ENCODE data around the gene PRPF19.

The PRPF19 gene

DNA sequence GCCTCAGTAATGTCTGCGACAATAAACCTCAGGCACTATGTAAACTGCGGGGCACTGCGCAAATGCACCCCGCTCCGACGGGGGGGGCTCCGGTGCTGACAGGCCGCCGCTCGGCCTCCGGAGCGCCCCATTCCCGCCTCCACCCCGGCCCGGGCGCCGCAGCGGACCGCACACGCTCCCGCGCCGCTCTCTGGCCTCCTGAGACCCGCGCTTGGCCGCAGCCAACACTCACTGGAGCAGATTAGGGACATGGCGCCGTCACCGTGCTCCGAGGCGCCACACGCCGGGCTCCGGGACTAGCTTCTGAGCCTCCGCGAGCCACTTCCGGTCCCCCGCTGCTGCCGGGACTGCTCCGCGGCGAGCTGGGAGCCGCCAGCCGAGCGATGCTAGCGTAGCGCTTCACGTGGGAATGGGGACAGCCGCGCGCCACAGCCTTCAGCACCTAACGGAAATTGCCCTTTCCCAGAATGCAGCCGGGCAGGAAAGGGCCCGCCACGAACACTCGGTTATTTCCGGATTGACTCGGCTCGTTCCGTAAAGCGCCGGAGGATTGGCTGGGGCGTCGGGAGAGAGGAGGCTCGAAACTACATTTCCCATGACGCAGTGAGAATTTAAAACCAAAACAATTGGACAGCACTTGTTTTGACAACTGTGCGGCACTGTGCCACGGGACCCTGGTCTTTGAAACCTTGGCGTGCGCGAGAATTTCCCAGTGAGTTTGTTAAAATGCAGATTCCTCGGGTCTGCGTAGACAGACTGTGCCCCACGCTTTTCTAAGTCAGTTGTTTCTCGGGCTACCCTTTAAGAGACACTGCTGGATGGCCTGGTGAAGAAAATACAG lies at the start of gene PRPF19:
Gene PRPF19 (minus strand): TSS at position 454 of the 841 bp plus-strand sequence. CDS start 203 bp downstream, at position 251.
- peak in 1 of 2 experiments; percentile 94 for DNase-seq

DNA sequence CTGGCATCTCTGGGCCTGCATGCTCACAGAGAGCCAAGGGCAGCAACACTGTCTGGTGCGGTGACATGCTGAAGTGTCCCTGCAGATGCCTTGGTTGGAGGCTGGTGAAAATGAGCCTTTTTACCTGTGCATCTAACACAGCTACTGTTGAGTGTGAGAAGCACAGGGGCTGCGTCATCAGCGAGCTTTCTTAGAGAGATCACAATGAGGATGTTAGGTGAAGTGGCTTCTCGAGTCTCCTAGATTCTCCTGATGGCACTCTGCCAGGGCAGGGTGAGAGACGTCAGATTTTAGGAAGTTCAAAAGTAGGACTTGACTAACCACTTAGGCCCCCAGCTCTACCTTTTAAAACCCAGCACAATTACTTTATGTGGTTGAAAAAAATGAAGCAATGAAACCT lies 49.2 kb upstream of the PRPF19 start:
- DNase-seq = no peak

DNA sequence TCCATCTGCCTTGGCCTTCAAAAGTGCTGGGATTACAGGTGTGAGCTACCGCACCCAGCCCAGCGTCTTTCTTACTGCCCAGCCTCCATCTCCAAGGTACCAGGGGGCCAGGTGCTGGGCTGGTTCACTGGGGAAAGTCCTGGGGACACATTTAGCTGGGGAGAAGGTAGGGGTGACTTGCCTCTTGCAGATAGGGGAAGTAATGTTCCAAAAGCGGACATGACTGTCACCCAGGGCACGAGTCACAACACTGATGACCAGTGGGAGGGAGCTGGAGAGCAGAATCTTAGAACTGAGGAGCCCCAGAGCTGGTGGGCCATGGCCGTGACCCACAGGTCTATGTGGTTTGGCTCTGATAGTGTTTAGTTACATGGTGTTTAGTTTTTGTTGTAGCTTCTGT lies 48.0 kb upstream of the PRPF19 start:
- no peak for DNase-seq

DNA sequence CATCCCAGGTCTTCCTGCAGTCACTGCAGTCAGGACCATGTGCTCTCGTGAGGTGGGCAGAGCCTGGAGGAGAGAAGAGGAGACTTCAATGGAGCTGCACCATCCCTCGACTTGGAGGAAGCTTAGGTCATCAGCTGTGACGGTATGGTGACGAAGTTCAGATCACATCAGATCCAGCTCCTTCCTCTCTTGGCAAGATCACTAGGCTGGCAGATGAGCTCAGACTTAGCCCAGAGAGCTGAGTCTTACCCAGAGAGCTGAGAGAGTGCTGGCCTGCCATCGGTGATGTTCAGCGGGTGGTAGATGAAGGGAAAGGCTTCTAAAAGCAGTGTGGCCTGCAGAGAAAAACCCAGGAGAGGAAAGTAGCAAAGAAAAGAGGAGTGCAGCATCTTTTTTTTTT lies 47.4 kb upstream of the PRPF19 start:
- DNase-seq = no peak

DNA sequence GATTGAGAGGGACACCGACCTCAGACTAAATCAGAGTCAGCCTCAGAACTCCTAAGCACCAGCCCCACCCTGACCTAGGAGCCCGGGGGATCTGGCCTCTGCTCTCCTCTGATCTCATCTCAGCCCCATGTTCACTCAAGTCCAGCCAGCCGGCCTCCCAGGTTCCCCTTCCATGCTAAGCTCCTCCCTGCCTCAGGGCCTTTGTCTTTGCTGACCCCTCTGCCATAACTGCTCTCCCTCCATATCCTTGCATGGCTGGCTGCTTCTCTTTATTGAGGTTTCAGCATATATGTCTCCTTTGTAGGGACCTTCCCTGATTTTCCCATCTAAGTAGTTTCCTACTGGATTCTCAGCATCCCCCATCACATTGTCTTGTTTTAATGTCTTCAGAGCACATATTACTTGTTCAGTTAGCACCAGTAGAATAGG lies 46.4 kb upstream of the PRPF19 start:
- no peak for DNase-seq

DNA sequence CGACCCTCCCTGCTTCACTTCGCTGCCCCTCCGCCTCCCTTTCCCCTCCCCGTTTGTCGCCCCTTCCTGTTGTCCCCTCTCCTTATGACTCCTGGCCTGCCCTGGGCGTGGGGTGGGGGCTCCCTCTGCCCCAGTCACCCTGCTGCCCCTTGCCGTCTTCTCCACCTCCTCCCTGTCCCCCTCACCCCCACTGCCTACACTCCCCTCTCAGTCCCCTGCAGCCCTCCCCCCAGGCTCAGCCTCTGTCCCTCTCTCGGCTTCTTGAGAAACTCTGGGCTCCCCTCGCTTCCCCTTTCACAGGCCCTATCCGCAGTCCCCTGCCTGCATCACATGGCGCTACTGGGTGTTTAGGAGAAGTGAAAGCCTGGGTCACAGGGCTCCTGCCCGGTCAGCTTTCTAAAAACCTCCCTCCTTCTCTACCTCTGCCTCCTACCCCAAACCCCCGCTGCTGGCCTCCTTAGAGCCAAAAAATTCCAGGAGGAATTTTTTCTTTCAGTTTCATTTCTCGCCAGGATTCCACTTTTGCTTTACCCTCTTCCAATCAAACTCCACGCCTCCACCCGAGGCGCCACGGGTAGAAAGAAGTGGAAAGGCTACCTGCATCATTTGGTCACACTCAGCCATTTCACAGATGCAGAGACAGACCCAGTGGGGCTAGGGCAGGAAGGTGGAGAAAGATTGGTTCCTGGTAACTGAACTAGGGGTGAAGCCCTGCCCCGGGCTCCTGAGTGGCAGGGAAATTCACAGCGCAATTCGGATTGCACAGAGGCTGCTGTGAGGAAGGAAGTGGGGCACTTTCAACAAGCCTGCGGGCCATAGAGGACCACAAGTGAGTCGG lies 45.7 kb upstream of the PRPF19 start, which contains the start of gene SLC15A3:
Gene SLC15A3 (minus strand): TSS at position 273 of the 838 bp plus-strand sequence. CDS start 625 bp downstream, outside the sequence.
- DNase-seq = no peak

DNA sequence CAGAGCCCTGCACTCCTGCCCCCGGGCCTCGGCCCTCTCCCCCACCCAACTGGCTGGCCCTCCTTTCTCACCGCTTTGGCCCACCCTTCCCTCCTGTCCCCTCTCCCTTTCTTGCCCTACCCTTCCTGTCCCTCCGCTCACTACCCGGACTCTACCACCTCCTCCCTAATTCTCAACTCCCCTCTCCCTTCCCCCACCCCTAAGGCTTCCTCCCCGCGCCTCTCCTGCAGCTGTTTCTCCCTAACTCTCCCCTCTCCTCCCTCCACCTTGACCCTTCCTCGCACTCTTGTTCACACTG lies 45.2 kb upstream of the PRPF19 start:
- no peak for DNase-seq

DNA sequence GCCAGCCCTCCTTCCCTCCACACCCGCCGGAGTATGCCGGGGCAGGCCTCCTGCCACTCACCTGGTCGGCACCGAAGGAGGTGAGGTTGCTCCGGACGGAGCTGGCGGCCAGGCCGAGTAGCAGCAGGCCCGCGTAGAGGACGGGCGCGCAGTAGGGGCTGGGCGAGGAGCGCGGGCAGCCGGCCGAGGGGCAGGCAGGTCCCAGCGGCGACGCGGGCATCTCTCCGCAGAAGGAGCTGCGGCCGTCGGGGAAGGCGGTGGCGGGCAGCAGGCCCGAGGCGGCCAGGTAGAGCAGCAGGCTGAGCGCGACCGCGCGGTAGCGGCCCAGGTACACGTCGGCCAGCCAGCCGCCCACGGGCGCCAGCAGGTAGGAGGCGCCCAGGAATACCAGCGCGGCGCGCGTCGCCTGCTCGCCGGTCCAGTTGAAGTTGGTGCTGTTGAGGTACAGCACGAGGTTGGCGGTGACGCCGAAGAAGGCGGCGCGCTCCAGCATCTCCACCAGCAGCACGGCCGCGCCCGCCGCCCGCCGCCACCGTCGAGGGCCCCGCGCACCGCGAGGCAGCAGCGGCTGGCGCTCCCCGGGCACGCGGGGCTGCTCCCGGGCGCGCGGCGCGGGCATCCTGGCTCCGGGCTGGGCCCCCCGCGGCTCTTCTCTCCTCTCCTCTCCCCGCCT lies 44.7 kb upstream of the PRPF19 start:
- DNase-seq = no peak

DNA sequence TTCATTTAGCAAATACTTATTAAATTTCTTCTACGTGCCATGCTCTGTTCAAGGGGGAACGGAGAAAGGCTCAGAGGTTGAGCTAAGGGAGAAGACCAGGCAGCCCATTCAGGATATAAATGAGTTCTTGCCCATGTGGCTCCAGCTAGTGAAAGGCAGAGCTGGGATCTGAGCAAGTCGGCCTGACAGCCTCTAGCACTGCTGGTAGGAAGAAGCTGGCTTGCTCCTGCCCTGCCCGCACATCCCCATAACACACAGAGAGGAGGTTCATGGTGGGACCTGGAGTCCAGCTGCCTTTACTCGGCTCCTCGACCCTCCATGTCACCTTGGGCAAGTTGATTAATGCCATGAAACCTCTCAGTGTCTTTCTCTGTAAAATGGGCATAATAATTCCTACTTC lies 43.6 kb upstream of the PRPF19 start:
- no peak for DNase-seq

DNA sequence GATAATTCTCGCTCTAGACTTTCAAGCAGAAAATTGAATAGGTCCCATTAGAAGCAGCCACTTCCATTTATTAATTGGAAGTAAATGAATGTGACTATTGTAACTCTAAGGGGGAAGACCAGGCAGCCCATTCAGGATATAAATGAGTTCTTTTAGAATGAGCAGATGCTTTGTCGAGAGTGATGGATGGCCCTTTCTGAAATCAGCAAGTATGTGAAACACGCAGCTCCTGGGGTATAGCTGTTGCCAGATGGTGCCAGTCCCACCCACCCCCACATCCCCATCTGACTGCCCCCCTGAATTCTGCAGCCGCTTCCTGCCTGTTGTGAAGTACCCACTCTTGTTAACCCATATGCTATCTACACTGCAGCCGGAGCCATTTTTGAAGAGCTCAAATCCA lies 41.9 kb upstream of the PRPF19 start:
- no peak for DNase-seq

DNA sequence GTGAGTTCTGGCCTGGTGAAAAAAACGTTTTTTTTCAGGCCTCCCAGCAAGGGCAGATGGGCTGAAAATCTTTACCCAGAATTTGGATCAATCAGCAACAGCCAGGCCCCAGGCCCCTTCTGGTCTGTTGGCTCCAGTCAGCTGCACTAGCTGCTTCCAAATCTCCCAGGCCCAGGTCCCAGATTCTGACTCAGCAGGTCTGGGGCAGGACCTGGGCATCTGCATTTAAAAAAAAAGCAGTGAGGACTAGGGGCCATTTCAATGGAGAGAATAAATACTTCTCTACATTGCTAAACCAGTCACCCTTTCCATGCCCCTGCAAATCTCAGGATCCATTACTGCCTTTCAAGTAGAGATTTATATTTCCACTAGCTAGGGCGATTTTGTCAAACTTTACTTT lies 41.3 kb upstream of the PRPF19 start:
- no peak for DNase-seq

DNA sequence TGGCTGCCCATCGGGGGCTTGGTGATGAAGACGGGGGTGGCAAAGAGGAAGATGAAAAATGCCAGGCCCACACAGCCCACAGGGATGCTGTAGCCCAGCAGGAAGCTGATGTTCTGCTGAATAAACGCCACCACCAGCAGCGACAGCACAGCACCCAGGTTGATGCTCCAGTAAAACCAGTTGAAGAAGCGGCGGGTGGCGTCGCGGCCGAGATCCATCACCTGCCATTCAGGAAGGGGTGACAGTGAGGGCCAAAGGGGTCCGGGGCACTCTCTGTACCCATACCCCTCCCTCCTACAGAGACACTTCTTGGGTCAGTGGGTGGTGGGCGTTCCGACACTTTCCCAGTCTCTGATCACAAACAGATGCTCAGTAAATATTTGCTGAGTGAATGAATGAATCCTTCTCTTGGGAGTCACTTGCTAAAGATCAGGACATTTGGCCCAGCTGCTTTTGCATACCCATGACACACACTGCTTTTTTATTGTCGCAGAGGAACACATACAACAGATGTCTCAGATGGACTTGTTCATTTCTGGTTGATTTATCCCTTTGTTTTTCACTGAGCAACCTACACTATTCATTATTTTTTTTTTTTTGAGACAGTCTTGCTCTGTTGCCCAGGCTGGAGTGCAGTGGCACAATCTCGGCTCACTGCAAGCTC lies 40.3 kb upstream of the PRPF19 start:
- DNase-seq = no peak

DNA sequence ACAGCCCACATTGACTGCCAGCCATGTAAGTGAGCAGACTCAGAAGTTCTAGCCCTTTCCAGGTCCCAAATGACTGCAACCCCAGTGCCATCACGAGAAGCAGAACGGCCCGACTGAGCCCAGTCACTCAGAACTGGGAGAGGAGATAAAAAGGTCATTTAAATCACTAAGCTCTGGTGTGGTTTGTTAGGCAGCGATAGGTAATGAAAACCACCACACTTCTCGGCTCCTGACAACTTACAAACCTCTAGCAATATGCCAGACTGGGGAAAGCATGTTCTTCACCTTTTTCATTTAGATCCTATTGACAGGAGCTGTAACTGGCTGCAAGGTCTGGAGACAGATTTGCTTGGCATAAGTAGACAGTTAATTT lies 38.9 kb upstream of the PRPF19 start:
- no peak for DNase-seq

DNA sequence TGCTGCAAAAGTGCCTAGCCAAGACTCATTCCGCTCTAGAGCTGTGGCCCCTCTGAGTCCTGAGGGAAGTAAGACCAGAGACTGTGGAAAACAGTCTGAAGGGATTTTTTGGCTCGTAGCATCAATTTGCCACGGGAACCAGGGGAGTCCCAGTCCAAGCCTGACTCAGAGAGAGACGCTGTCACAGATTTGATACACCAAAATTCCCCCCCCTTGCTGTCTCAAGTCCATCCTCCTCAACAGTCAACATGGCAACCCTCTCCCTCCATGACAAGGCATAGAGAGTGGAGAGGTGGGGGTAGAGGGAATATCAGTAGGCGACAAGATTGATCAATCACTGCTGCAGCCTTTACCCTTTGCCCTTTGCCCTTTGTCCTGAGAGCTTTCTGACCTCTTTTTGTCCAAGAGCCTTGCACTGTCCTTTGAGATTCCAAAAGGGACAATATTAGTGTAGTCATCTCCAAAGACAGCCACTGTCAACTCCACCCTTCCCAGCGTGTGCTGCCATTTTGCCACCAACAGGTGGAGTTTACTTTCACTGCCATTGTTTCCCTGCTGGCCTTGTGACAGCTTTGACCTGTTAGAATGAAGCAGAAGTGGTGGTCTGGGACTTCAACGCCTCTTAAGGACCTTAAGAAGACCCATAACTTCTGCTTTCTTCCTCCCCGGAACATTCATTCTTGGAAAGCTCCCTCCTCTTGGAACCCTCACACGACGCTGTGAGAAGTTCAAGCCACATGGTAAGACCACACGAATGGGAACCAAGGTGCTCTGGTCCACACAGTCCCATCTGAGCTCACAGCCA lies 38.3 kb upstream of the PRPF19 start:
- DNase-seq = no peak

DNA sequence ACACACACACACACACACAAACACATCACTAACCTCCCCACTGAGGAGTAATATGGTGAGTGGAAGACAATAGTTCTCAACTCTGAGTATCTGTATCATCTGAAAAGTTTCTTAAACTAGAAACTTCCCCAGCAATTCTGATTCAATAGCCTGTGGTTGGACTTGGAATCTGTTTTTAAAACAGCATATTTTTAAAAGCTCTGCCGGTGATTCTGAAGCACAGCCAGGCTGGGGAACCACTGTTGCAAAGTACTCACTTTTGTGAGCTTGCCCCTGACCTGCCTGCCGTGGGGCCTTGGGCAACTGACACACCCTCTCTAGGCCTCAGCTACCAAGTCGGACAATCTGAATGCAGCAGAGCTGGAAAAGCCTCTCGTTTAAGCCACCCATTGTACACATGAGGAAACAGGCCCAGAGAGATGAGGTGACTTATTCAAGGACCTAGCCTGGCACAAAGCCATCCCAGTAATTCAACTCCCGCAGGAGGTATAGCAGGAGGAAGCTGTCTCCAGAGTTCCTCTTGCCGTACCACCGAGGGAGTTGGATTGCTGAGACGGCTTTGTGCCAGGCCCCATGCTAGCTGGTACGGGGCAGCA lies 36.7 kb upstream of the PRPF19 start:
- DNase-seq = no peak

DNA sequence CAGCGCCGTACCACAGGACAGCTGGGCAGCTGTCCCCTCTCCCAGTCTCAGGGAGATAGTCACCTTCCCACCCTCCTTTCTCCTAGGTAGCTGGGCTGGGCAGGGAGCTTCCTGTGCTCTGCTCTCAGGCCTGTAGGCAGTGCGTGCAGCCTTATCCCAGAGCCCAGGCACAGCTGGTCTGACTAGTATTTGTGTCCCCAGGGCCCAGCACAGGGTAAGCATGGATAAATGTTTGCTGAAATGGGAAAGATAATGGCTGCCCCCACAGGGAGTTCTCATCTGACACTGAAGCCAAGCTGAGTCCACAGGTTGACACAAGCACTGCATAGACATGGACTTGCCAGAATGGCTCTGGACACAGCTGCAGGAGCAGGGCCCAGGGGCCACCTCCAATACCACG lies 35.8 kb upstream of the PRPF19 start:
- no peak for DNase-seq

DNA sequence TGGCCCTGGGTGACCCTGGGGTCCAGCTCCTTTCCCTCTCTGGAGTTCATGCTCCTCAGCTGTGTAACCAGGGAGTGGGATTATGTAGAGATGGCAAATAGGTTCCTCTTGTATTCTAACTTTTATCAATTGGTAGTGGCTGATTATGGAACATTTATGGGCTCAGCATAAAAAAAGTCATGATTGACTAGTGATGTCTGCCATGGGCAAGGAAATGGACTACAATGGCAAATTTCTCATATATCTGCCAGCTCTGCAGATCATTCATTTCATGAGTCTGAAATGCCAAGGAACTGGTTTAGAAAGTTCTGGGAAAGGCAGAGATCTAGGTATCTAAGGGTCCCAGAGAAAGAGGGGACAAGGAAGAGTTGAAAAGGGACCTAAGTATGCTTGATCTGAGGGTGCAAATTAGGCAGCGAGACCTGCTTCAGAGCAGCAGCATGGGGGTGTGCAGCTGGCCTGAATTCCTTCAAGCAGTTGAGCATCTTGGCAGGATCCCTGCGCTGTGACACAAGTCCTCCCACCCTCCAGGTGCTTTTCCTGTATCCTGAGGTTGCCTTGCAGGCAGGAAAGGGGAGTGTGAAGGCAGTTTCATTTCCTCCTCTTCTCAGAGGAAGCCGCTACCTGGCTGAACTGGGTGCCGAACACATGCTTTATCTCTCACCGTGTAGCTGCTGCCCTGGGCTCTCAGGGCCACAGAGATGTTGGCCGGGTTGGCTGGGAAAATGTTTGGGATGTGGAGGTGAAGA lies 35.2 kb upstream of the PRPF19 start:
- no peak for DNase-seq

DNA sequence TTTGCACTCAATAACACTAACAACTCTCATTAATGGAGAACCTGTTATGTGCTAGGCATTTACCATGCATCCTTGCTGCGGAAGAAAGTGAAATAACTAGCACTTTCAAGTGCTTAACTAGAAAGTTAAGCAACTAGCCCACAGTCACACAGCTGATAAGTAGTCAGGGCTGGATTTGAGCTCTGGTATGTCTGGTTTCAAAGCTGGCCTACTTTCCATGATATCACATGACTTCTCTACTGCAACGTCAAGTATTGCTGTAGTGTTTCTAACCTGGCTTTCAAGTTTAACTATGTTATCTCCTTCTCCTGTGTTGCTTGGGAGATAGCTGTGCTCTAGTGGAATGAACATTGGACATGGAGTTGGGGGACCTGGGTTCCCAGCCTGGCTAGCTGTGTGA lies 33.5 kb upstream of the PRPF19 start:
- DNase-seq = no peak

DNA sequence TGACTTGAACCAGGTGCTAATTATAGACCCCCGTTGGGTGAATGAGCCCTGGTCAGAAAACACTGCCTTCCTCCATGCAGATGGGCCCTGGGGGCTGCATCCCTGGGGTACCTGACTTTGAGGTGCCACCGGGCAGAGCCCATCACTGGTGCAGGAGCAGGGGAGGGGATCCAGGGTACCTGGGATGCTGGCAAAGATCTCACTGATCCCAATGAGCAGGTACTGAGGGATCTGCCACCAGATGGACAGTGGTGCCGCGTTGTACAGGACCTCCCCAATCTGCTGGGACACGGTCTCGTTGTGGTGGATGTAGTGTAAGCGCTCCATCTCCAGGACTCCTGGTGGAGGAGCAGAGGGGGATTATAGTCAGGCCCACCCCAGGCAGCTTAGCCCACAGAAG lies 32.9 kb upstream of the PRPF19 start:
- no peak for DNase-seq

DNA sequence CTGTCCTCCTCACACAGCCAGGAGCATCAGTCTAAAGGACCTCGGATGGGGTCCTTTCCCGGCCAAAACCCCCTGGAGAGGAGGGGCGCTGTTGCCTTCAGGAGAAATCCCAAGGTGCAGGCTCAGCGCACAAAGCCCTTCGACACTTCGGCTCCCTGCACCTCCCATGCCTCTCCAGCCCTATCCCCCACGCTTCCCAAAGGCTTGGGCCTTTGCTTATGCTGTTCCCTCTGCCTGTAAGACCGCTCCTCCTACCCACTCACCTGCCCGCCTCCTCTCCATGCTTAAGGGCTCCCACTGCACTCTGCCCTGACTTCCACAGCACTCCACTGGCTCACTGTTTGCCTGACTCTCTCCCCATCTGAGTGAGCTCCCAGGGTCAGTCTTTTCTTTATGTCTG lies 32.1 kb upstream of the PRPF19 start:
- no peak for DNase-seq

DNA sequence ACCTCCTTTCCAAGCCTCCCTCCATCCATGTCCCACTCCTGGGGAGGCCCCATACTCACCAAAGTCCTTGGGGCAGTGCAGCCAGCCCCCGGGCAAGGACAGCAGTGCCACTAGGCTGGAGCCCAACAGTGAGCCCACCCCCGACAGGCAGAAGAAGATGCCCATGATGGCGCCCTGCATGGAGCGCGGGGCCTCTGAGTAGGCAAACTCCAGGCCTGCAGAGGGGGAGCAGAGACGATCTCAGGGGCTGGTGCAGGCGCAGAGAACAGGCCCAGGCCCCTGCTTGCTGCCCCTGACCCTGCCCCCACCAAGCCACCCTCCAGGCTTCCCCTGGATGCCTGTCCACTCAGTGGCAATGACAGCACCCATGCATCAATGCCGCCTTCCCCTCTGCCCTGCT lies 31.4 kb upstream of the PRPF19 start:
- DNase-seq = no peak

All from cerebellar nuclear complex (tissue), 1 donor.